HG03175 (cell line): ENCODE data around the gene FBXO10.
"Not testable (repeated sequence)": the region's sequence is repeated elsewhere in the genome, so short reads cannot be mapped to it uniquely, and the experiment has no call there.

Experiments used
- ATAC-seq: cut with Tn5 transposase; IDR thresholded peaks from one replicate; pipeline ENCODE4 v1.9.1; 2021; ENCODE audit warnings: mild to moderate bottlenecking, moderate library complexity; ENCODE audit not compliant: unreplicated experiment

The FBXO10 gene

GRCh38 chr9:37515620-37516258 is 60.4 kb downstream of the FBXO10 start:
- ATAC-seq, result no peak

GRCh38 chr9:37514999-37515398 is 61.2 kb downstream of the FBXO10 start:
- ATAC-seq, result no peak

- ATAC-seq, result not testable (repeated sequence)
Observed at GRCh38 chr9:37514415-37514814, 61.8 kb downstream of the FBXO10 start.

GRCh38 chr9:37512437-37512836 is 63.7 kb downstream of the FBXO10 start:
- ATAC-seq, result no peak

- ATAC-seq, result no peak
Observed at GRCh38 chr9:37511016-37512010, 64.9 kb downstream of the FBXO10 start.

GRCh38 chr9:37510053-37510452 is 66.1 kb downstream of the FBXO10 start:
- ATAC-seq, result not testable (repeated sequence)

- ATAC-seq, result no peak
Observed at GRCh38 chr9:37509536-37509935, 66.6 kb downstream of the FBXO10 start.

- ATAC-seq, result no peak
Observed at GRCh38 chr9:37508834-37509206, 67.4 kb downstream of the FBXO10 start.

- no peak for ATAC-seq
Observed at GRCh38 chr9:37508135-37508833, 67.9 kb downstream of the FBXO10 start.

- ATAC-seq, result no peak
Observed at GRCh38 chr9:37507566-37508134, 68.5 kb downstream of the FBXO10 start.

GRCh38 chr9:37504605-37505004 is 71.6 kb downstream of the FBXO10 start:
- ATAC-seq, result no peak

GRCh38 chr9:37503736-37504135 is 72.4 kb downstream of the FBXO10 start:
- ATAC-seq, result no peak

- no peak for ATAC-seq
Observed at GRCh38 chr9:37501957-37502596, 74.1 kb downstream of the FBXO10 start.

- no peak for ATAC-seq
Observed at GRCh38 chr9:37499297-37499696, 76.9 kb downstream of the FBXO10 start.

- no peak for ATAC-seq
Observed at GRCh38 chr9:37498457-37498856, 77.7 kb downstream of the FBXO10 start.

- ATAC-seq, result no peak
Observed at GRCh38 chr9:37497320-37497719, 78.9 kb downstream of the FBXO10 start.

GRCh38 chr9:37496020-37496419 is 80.2 kb downstream of the FBXO10 start:
- ATAC-seq, result no peak

GRCh38 chr9:37495571-37495970 is 80.6 kb downstream of the FBXO10 start:
- no peak for ATAC-seq

- ATAC-seq, result no peak
Observed at GRCh38 chr9:37491939-37492338, 84.2 kb downstream of the FBXO10 start.
